ENCODE results near the gene PPM1H. TPM values are rescaled to one million over a fixed set of nuclear protein-coding genes. Genes with fewer than 3 reads are reported as not detected.
"Not testable (repeated sequence)": the region's sequence is repeated elsewhere in the genome, so short reads cannot be mapped to it uniquely, and the experiment has no call there.

PPM1H gene
- total RNA-seq, 1 donor from 2014 or later, result 36.6 TPM

DNA sequence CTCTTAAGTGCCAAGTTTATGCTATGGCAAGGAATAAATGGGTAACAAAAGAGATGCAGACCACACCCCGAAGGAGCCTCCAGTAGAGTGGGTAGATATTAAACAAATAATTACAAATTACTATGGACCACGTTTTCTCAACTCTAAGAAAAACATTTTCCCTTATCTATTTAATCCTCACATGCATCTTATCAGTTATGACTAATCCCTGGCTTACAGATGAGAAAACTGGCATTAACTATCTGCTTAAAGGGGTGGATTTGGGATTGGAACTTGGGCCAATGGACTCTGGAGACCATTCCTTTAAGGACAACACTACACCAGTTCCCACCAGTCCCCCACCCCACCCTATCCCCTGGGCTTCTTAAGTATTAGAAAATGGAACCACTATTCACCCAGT lies 26.3 kb downstream of the PPM1H start:
- no peak for DNase-seq (ENCODE audit: low read depth)

DNA sequence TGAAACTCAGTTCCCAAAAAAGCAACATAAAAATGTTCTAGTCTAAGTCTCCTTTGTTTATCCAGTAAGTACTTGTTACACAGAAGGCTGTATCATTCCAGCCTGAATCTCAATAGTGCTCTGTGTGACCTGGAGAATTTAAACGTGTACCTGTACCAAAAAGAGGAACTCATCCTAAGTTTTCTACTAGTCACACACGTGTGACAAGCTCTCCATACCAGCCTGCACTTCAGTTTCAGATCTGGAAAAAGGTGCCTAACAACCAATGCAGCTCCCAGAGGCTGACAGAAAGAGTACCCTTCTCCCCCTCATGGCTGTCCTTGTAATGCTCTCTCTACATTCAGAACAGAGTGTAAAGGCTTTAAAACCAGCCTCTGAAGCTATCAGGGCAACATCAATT lies 27.4 kb downstream of the PPM1H start:
- no peak for DNase-seq (ENCODE audit: low read depth)

DNA sequence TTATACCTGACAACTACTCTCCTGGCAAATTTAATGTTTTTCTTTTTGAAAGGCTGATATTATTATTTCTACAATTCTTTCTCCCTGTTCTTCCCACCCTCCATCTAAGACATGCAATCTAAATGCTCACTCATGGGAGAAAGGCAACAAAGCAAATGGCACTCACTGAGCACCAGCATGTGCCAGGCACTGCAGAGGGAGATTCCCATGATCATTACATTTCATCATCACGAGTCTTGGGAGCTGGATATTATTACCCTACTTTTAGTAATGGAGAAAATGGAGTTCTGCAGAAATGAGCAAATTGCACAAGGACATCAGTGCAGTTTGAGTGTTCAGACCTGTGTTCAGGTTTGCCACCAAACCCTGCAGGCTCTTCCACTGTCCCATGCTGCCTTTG lies 27.9 kb downstream of the PPM1H start:
- peak; percentile 3 for DNase-seq (ENCODE audit: low read depth)

DNA sequence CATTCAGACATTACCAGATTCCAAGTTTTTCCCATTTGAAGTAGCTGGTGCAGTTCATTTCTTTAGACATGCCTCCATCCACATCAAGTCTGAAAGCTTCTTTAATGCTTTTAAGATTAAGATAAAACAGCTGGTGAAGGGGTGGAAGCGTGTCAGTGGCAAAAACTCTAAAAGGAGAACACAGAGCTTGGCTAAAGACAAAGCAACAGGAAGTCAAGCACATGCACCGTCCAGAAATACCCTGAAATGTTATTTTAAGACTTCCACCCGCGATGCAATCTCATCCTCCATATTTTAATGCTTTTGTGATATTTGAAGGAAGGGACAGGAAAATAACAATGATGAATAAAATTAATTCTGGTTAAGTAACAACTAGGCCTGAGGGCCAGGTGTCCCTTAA lies 31.8 kb downstream of the PPM1H start:
- DNase-seq (ENCODE audit: low read depth), result no peak

DNA sequence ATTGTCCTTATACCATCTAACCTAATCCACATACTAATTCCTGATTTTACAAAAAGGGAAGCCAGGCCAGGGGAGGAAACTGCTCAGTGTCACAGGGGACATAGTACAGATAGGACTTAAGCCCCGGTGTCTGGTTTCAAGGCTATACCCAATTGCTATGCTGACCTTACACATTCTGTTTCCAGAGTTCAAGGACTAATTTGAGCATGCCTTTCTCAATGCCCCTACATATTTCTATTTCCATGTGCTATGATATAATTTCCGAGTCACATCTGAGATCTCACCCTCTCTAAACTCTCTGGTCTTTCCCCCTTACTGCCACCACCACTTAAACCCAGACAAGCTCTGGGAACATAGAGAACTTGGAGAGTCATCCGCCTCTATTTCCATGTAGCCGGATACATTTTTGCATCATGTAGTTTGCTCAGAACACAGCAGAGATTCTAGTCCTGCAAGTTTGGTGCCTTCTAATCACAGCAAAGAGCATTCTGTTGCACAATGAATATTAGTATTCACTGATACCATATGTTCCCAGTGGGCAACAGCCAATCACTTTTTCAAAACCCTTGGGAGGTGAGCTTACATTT lies 34.2 kb downstream of the PPM1H start:
- DNase-seq (ENCODE audit: low read depth), result no peak

DNA sequence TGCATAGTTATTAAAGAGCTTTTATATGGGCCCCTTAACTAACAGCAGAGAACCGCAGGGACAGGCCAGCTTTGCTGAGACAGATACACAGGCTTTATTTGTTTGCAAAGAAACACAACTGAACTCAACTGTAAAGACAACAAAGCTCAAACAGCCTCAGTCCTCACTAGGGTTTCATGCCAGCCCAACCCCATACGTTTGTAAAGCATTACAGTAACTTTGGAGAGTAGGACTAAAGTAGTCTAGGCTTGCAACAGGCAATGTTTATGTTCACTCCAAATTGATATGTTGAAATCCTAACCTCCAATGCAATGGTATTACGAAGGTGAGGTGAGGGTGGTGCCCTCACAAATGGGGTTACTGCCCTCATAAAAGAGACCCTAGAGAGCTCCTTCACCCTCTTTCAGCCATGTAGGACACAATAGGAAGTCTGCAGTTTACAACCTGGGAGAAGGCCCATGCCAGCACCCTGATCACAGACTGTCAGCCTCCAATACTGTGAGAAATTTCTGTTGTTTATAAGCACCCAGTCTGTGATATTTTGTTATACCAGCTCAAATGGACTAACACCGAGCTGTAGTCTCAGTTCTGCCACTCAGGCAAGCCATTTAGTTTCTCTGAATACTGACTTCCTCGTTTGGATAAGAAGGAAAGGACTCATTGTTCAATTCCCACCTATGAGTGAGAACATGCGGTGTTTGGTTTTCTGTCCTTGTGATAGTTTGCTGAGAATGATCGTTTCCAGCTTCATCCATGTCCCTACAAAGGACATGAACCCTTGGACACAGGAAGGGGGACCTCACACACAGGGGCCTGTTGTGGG lies 35.2 kb downstream of the PPM1H start:
- DNase-seq (ENCODE audit: low read depth), result no peak

DNA sequence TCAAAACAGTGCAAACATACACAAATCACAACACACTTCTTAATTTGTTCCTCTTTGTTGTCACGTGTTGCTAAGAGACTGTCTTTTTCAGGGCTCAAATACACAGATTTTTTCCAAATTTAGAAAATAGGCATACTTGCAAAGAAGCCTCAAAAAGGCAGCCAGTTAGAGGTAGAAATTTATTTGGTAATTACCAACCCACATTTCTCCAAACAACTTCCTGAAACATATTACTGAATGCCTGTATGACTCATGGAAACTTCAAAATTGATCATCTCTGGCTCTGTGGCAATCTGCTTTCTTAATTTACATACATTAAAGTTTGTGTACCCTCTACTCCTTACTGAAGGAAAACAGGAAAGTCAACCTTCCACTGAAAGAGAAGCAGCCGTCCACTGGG lies 36.4 kb downstream of the PPM1H start:
- DNase-seq (ENCODE audit: low read depth), result peak; percentile 72

DNA sequence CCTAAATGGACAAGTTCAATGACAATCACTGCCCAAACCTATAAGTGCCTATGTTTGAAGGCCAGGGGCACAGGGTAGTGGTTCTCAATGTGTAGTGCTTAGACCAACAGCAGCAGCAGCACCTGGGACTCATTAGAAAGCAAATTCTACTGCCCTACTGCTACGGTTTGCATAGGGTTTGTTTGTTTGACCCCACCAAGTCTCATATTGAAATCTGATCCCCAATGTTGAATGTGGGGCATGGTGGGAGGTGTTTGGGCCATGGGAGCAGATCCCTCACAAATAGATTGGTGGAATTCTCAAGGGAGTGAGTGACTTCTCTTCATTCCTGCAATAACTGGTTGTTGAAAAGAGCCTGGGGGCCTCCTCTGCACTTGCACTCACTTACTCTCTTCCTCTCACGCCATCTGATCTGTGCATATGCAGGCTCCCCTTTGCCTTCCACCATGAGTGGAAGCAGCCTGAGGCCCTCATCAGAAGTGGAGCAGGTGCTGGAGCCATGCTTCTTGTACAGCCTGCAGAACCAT lies 39.5 kb downstream of the PPM1H start:
- no peak for DNase-seq (ENCODE audit: low read depth)

DNA sequence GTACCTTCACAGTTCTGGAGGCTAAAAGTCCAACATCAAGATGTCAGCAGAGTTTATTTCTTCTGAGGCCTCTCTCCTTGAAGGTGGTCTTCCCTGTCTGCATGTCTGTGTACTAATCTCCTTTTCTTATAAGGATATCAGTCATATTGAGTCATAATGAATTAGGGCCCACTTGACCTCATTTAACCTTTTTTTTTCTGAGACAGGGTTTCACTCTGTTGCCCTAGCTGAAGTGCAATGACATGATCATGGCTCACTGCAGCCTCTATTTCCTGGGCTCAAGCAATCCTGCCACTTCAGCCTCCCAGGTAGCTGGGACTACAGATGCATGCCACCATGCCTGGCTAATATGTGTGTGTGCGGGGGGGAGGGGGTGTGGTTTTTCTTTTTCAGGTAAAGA lies 41.7 kb downstream of the PPM1H start:
- DNase-seq (ENCODE audit: low read depth), result peak; percentile 6

DNA sequence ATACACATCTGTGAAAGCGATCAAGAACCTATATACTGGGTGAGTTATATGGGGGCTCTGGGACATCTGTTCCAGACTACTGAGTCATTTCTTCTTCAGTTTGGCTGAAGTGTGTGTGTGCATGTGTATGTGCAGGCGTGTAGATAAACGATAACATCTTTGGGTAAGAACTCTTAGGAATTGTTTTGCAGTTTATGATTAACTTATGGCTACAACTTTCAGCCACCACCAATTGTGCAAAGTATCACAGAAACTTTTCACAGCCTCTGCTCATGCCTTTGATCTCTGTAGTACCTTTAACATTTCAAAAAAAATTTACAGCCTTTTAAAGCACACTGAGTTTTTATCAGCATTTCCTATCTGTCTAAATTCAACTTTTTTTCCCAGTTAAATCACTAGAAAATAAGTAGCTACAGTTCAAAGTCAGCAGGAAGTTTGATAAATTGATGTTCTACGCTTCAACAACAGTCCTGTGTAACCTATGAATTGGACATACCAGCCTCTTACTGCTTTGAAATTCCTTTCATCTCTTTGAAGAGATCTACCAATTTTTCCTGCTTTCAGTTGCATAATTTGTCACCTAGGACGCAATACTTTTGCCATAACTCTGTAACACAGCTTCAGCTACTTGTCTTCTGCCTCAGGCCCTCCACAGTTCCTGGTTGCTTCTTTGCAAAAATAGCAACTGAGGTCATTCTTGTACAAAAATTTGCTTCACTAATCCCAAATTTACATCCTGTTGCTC lies 43.0 kb downstream of the PPM1H start:
- peak; percentile 78 for DNase-seq (ENCODE audit: low read depth)

DNA sequence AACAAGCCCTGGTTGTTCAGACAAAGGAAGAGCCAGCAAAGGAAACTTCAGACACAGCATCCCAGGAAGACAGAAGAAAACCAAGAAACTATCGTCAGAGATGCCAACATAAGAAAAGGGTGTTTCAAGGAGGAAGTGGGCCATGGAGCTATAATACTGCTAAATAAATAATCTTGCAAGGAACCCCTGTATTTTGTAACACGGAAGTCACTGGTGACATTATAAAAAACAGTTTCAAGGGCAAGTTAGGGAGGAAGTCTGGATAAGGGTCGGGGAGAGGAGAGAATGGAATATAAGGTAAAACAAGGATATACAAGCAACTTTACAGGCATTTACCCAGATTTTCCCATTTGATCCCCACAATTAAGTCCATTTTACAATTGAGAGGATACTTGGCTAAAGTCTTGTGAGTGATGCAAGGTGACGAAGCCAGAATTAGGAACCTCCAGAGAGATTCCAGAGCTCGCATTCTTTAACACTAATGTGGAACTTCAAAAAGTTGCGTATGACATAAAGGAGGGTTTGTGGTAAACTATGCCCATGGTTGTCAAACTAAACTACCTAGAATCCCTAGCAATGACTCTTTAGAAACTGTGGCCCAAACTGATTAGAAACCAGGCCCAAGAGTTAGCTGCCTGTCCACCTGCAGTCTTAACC lies 46.4 kb downstream of the PPM1H start:
- no peak for DNase-seq (ENCODE audit: low read depth)

DNA sequence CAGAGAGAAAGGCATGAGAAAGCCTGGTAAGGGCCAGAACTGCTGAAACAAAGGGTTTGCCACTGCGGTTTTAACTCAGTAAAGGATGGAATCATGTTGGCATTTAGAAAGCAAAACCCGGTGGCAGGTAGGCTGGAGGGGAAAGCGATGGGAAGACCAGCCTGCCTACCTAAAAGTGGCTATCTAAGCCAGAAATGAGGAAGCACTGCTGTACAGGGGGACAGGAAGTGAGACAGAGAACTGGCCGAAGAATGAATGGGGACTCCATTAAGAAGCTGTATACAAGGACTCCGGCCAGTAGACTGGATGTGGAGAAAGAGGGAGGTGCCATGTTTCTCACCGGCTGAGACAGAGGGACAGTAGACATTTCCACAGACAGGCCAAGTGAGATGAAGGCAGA lies 48.2 kb downstream of the PPM1H start:
- DNase-seq (ENCODE audit: low read depth), result no peak

DNA sequence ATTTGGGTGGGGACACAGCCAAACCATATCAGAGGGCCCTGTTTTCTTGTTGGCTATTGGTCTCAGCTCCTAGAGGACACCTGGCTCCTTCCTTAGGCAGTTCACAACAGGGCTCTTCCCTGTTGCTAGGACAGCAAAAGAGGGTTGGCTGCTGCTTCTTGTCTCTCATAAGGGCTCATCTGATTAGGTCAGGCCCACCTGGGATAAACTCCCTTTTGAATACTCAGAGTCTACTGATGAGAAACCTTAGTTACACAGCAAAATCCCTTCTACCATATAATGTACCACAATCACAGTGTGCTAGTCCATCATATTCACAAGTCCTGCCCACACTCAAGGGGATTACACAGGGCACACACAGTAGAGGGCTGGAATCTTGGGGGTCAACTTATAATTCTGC lies 49.7 kb downstream of the PPM1H start:
- DNase-seq (ENCODE audit: low read depth), result no peak

DNA sequence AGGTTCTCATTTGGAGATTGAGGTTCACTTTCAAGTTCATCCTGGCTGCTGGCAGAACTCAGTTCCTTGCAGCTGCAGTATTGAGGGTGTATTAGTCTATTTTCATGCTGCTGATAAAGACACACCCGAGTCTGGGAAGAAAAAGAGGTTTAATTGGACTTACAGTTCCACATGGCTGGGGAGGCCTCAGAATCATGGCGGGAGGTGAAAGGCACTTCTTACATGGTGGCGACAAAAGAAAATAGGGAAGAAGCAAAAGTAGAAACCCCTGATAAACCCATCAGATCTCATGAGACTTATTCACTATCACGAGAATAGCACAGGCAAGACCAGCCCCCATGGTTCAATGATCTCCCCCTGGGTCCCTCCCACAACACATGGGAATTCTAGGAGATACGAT lies 50.1 kb downstream of the PPM1H start:
- not testable (repeated sequence) for DNase-seq (ENCODE audit: low read depth)

DNA sequence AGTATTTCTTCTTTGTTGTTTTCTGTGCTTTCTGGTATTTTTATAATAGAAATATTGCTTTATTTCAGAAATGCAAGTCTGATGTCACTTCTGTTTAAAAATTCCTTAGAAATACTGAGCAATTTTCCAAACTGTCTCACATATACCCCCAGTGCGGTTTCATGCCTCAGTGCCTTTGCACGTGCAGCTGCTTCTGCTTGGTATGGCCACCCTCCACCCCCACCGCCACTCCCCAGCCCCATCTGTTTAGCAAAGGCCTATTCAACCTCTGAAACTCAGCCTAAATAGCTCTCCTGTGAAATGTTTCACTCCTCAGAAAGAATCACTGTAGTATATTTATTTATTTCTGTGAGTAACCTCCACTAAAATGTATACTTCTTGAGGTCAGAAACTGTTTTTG lies 52.3 kb downstream of the PPM1H start:
- no peak for DNase-seq (ENCODE audit: low read depth)

DNA sequence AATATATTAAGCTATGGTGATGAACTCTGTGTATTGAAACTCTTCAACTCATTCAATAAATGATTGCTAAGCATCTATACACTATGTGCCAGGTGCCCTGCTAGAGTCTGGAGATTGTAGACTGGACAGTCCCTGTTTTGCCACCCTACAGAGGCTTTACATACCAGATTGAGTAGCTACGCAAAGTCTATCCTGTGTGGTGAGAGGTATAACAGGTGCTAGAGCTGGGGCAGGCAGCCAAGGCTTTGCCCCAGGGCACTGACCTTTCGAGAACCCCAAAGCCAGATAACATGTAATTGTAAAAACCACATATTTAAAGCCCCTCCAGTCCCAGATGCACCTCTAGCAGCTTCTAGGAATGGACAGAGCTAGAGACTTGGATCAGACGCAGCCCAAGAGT lies 52.8 kb downstream of the PPM1H start:
- DNase-seq (ENCODE audit: low read depth), result no peak

DNA sequence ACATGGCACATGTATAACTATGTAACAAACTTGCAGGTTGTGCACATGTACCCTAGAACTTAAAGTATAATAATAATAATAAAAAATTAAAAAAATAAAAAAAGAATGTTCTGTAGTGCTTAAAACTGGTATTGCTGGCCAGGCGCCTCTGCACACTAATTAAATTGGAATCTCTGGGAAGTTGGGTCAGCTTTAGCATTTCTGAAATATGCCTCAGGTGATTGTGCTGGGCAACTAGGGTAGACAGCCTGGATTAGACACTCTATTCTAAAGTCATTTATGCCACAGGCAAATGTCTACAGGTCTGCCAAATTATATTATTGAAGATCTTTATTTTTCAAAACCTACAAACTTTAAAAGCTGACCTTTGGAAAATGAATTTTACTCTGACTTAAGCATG lies 55.3 kb downstream of the PPM1H start:
- DNase-seq (ENCODE audit: low read depth), result no peak

DNA sequence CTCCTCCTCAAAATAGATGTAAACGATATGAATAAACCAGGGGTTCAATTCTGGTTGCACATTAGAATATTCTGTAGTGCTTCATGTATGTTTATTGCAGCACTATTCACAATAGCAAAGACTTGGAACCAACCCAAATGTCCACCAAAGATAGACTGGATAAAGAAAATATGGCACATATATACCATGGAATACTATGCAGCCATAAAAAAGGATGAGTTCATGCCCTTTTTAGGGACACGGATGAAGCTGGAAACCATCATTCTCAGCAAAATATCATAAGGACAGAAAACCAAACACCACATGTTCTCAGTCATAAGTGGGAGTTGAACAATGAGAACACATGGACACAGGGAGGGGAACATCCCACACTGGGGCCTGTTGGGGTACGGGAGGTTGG lies 55.7 kb downstream of the PPM1H start:
- DNase-seq (ENCODE audit: low read depth), result not testable (repeated sequence)

DNA sequence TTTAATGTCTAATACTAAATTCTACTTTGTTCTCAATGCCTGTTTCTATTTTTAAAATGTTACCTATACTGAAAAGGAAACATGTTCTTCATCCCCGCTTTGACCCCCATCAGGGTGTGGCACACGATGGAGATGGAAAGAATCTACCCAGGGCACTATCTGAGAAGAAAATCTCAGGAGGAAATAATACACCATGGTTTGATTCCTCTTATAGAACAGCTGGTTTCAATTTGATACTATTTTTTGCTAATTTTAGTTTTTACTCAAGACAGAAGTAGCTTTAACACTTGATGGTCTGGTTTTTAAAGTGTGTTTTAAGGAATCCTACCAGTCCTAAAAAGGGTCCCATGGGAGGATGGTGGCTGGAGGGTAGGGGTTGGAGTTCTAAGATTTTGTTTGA lies 56.7 kb downstream of the PPM1H start:
- no peak for DNase-seq (ENCODE audit: low read depth)

DNA sequence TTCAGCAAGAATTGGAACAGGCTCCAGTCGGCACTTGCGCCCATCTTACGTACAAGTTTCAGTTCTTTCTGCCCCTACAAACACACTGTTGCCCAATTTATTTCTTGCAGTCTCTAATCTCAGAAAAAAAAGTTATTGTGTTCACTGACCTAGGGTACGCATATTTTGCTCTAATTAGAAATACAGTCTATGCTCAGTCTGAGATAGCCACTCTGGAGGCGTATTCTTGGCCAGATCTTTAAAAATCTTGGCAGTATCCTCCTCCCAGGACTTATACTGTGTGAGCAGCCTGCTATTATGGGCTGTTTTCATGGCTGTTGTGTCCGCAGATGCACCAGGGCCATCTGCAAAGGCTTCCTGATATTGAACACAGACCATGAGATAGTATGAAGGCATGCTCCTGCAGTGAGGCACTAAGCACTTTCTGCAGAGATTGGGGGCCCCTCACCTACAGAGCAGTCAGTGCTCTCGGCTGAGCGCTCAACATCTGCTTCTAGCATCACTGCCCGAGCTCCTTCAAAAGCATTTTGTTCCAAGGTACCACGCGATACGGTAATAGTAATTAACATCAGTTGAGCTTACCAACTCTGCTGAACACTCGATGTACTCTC lies 57.9 kb downstream of the PPM1H start:
- no peak for DNase-seq (ENCODE audit: low read depth)

DNA sequence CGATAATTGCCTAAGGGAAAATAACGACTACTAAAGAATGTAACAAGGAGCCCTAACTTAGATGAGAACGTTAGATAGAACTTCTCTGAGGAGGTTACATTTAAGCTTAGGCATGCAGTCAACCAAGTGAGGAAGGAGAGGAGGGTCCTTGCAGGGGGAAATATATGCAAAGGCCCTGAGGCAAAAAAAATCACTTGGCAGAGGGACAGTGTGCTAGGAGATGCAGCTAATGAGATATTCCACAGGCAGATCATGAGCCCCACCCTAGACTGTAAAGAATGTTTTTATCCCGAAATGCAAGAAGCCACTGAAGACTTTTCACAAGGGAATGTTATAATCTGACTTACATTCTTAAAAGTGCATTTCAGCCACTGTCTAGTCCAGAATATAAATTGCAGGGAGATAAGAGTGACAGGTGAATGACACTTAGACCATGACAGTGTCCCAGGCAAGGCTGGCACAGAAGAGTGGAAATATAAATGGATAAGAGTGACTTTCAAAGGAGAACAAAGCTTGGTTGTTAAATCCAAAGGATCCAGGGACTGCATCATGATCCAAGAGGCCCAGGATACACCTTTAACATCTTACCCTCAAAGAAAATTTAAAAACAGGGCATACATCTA lies 61.0 kb downstream of the PPM1H start:
- DNase-seq (ENCODE audit: low read depth), result no peak
